Activated B cell treated with CpG ODN at 0.5 μM for 24 hours (primary cell): ENCODE measurements around the gene RGPD5. TPM values are rescaled to one million over a fixed set of nuclear protein-coding genes. Genes with fewer than 3 reads are reported as not detected.
"Not testable (repeated sequence)": the region's sequence is repeated elsewhere in the genome, so short reads cannot be mapped to it uniquely, and the experiment has no call there.

ENCODE experiments used
- ATAC-seq: fragments of 200-7000 bp; cut with Tn5 transposase; one replicate; pipeline ENCODE4 v1.10.0; 2021; ENCODE audit warnings: low read depth, mild to moderate bottlenecking, moderate library complexity
- CTCF ChIA-PET: fragments of 350-600 bp; sonication (Branson Sonifier 250); formaldehyde crosslinking; loops from one replicate; lab custom pipeline; 2021; ENCODE audit warnings: antibody characterized with exemption; lab: Charles Lee
- POLR2A ChIA-PET: fragments of 350-600 bp; sonication (Branson Sonifier 250); formaldehyde crosslinking; loops from one replicate; lab custom pipeline; 2021; ENCODE audit warnings: antibody characterized with exemption; lab: Charles Lee
- DNase-seq: peaks from one replicate; pipeline ENCODE4 v3.0.0; 2022
- H3K27ac Mint-ChIP-seq: one replicate; pipeline ENCODE4 v1.8.0; 2020; ENCODE audit warnings: mixed read lengths
- H3K27me3 Mint-ChIP-seq: one replicate; pipeline ENCODE4 v1.8.0; 2021; ENCODE audit warnings: mixed read lengths
- H3K36me3 Mint-ChIP-seq: one replicate; pipeline ENCODE4 v1.8.0; 2021; ENCODE audit warnings: low read depth, mixed read lengths
- H3K4me1 Mint-ChIP-seq: one replicate; pipeline ENCODE4 v1.8.0; 2021; ENCODE audit warnings: mixed read lengths
- H3K4me3 Mint-ChIP-seq: one replicate; pipeline ENCODE4 v1.8.0; 2020; ENCODE audit warnings: mild to moderate bottlenecking, mixed read lengths
- H3K9me3 Mint-ChIP-seq: one replicate; pipeline ENCODE4 v1.8.0; 2020; ENCODE audit warnings: mixed read lengths
- intact Hi-C: fragments of 100-400 bp; cut with micrococcal nuclease; formaldehyde crosslinking; loops from one replicate; pipeline ENCODE4 v1.15.1; 2024
- total RNA-seq: library from RNA; stranded (reverse); gene quantifications from 2 replicates; pipeline ENCODE4 v1.2.3, GENCODE V29; 2022

Gene RGPD5
- total RNA-seq: 68.0 and 75.9 TPM in 2 replicates

DNA sequence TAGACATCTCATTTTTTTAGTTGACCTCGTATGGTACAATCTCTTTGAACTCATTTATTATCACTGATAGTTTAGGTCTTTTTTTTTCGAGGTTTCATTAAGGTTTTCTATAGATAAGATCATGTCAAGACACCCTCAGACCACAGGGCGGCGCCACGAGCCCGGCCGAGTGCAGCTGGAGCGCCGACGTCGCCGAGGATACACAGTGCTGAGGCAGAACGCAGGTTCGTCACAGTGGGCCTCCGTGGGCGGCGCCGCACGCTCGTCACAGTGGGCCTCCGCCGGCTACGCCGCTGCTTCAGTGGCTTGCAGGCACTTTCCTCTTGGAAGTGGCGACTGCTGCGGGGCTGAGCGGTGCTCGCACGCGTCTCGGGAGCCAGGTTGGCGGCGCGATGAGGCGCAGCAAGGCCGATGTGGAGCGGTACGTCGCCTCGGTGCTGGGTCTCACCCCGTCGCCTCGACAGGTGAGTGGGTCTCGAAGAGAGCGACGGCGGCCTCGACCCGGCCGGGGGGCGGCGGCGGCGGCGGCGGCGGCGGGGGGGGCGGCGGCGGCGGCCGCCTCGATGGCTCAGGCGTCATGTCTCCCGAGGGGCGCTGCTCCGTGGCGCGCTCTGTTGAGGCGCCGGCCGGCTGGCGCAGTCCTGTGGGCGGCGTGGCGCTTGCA is at the start of gene RGPD5:
Gene RGPD5 (plus strand): TSS at position 232 of the 664 bp plus-strand sequence. CDS start 161 bp downstream, at position 393.
- intact Hi-C loops, H3K27ac Mint-ChIP-seq, H3K4me1 Mint-ChIP-seq, POLR2A ChIA-PET, H3K9me3 Mint-ChIP-seq, CTCF ChIA-PET, H3K27me3 Mint-ChIP-seq, H3K4me3 Mint-ChIP-seq, H3K36me3 Mint-ChIP-seq, DNase-seq: not testable (repeated sequence)
- ATAC-seq: peak; percentile 100

DNA sequence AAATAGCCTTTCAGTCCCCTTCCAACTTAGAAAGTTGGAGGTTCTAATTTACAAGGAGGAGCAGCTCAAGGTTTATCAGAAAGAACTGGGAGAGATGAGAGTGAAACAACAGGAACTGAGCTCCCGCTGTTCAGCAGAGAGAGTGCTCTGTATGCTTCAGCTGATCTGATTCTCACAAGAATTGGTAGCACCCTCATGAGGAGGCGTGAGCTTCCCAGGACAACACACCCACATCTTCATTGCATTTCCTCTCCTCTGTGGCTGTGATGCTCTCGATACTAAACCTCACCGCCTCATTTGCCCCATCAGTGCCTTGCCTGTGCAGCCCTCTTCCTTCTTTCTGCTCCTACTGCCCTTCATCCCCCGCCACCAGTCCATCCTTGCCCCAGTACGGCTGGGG is 42.5 kb upstream of the RGPD5 start:
- intact Hi-C loops, POLR2A ChIA-PET, H3K36me3 Mint-ChIP-seq, DNase-seq, ATAC-seq, H3K27ac Mint-ChIP-seq, H3K4me1 Mint-ChIP-seq, H3K4me3 Mint-ChIP-seq, H3K9me3 Mint-ChIP-seq, H3K27me3 Mint-ChIP-seq, CTCF ChIA-PET: not testable (repeated sequence)

DNA sequence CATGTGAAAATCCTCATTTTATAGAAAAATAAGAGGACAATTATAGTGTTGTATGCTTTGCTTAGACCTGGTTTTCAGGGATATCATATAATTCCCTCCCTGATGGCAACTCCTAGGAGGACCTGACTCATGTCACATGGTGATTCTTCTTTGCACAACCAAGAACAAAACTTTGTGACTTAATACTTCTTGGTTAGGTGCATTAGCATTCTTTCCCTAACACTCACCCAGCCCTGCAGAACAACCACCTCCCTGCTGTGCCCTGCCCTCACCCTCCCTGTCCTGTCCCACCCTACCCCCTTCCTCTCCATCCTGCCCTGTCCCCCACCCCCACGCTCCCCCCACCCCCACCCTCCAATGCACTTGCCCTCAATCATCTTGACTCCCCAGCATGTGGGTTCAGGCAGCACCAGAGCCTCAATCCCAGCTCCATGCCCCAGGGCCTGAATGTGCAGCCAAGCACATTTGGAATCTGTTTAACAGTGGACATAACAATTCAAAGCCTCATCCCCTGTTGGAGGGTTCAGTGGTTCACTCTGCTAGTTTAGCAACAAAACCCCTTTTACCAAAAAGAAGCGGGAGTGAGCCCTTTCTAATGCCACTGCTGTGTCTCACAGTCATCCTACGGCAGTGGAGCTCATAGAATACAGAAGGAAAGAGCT is 36.8 kb upstream of the RGPD5 start:
- H3K27me3 Mint-ChIP-seq, POLR2A ChIA-PET, intact Hi-C loops, ATAC-seq, H3K4me3 Mint-ChIP-seq, H3K9me3 Mint-ChIP-seq, CTCF ChIA-PET, H3K27ac Mint-ChIP-seq, H3K4me1 Mint-ChIP-seq, DNase-seq, H3K36me3 Mint-ChIP-seq: not testable (repeated sequence)

DNA sequence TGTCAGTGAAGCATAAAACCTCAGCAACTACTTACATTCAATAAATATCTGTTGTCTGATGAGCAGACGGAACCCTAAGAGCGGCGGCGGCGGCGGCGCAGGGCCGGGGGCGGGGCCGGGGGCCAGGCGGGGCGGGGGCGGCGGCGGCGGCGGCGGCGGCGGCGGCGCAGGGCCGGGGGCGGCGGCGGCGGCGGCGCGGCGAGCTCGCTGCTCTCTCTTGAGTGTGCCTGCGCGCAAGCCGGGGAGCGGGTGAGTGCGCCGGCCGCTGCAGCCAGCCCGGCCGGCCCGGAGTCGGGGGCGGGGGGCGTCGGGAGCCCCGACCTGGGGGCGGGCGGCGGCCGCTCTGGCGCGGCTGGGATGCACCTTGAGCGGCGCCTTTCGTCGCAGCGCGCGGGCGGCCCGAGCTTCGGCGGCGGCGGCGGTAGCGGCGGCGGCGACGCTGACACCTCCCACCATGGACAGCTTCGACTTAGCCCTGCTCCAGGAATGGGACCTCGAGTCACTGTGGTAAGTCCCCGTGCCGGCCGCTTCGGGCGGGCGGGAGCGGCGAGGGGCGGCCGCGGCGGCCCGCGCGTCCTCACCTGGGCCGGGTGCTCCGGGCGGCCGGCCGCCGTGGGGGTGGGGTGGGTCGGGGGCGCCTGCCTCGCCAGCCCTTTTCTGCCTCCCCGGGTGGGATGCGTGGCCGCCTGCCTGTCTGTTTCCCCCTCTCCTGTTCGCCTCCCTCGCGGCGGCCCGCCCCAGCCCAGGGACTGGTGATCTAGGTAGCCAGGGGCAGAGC is 33.7 kb upstream of the RGPD5 start:
- ATAC-seq: peak; percentile 35
- CTCF ChIA-PET, H3K4me3 Mint-ChIP-seq, POLR2A ChIA-PET, H3K4me1 Mint-ChIP-seq, H3K27me3 Mint-ChIP-seq, DNase-seq, intact Hi-C loops, H3K9me3 Mint-ChIP-seq, H3K27ac Mint-ChIP-seq, H3K36me3 Mint-ChIP-seq: not testable (repeated sequence)

DNA sequence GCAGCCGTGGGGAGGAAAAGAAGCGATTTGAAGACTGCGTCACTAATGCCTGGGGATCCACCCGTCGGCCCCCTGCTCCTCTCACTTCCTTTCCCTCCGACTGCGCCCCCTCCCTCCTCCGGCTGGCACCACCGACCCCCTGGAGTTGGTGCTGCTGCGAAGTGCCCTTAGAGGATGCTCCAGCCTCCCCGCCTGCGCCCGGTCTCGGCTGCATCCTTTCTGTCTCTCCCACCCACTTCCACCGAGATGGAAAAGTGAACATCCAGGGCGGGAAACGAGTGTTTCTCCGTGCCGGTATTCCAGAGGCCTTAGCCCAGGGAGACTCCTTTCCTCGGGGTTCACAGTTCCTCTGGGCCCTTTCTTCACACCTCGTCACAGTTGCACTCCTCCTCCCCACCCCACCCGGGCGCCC is 33.1 kb upstream of the RGPD5 start:
- CTCF ChIA-PET: not testable (repeated sequence)
- peak; percentile 88 for ATAC-seq

DNA sequence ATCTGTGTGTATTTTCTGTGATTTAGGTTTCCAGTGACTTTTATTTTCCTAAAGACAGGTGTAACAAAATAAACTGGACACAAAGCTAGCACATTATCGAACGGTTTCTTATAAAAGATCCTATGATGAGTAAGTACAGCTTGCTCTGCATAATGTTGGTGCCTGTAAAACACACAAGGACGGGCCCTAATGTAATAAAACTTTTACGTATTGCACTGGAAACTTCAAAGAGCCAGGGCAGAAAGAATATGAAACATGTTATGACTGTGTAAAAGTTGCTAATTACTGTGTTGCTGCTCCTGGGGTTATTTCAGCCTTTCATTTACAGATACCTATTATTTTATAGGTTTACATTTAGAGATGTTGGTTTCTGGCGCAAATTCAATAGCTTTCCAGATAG is 32.1 kb upstream of the RGPD5 start:
- intact Hi-C loops, H3K27ac Mint-ChIP-seq, DNase-seq, ATAC-seq, H3K27me3 Mint-ChIP-seq, H3K4me3 Mint-ChIP-seq, POLR2A ChIA-PET, H3K4me1 Mint-ChIP-seq, H3K9me3 Mint-ChIP-seq, CTCF ChIA-PET, H3K36me3 Mint-ChIP-seq: not testable (repeated sequence)

More for the DNA sequence above, 33.1 kb upstream of the RGPD5 start:
- H3K27ac Mint-ChIP-seq, DNase-seq, H3K4me3 Mint-ChIP-seq, intact Hi-C loops, H3K27me3 Mint-ChIP-seq, H3K9me3 Mint-ChIP-seq, POLR2A ChIA-PET, H3K4me1 Mint-ChIP-seq, H3K36me3 Mint-ChIP-seq: not testable (repeated sequence)

DNA sequence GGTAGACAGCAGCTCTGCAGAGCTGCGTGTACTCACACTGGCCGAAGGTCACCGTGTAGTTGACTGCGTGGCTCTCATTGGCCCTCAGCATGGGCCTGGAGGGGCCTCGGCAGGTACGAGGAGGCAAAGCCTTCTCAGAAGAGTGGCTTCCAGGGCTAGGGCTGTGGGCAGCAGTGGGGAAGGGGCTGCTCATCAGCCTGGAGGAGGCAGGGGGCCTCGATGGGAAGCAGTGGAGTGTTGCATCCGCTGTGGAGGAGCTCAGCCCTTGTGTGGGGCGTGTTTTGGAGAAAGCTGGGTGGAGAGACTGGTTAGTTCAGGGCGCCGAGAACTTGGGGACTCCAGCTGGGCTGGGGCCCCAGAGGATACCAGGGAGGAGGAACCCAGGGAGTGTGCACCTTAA is 28.0 kb upstream of the RGPD5 start:
- H3K27ac Mint-ChIP-seq, intact Hi-C loops, POLR2A ChIA-PET, H3K27me3 Mint-ChIP-seq, CTCF ChIA-PET, ATAC-seq, H3K9me3 Mint-ChIP-seq, H3K4me3 Mint-ChIP-seq, H3K36me3 Mint-ChIP-seq, DNase-seq, H3K4me1 Mint-ChIP-seq: not testable (repeated sequence)

DNA sequence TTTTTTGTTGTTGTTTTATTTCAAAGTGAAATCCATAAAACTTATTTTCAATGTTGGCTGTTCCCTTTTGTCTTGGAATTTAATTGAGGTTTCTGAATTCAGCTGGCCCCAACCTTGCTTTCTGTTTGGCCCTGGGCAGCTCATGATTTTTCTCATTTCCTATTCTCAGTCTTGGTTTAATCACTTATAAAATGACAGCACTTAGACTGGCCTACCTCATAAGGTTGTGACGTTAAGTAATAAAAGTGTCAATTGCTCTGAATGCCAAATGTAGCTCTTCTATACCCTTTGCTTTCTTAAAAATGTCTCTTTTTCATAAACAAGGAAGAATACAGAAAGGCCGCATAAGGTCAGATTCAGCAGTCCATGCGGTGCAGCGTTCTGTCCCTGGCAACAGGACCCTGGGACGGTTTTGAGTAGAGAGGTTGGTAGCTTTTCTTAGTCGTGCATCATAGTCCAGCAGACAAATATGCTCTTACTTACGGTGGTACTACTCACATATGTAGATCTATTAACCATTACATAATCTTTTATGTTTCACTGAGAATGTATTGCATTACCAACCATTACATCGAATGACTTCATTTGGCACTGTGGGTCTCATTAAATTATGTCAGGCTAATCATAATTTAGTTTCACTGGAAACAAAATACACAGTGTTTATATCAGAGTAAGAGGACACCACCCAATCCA is 27.1 kb upstream of the RGPD5 start:
- H3K27ac Mint-ChIP-seq, H3K4me3 Mint-ChIP-seq, H3K27me3 Mint-ChIP-seq, POLR2A ChIA-PET, H3K9me3 Mint-ChIP-seq, H3K36me3 Mint-ChIP-seq, intact Hi-C loops, CTCF ChIA-PET, ATAC-seq, H3K4me1 Mint-ChIP-seq, DNase-seq: not testable (repeated sequence)

DNA sequence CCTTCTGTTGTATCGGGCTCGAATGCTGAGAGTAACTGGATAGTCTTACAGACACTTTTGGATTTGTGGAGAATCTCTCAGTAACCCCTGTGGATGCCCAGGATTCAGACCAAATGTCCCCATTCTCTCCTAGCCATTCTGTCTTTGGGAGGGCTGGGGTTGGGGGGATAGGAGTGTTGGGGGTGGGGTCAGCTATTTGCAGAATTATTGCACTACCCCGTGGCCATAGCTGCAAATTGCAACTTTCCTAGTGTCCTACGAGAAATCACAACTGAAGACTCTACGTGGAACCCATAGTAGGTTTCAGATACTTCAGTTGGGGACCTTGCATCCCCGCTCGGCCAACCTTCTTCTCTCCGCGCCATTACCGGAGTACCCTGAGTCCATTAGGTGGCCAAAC is 25.2 kb upstream of the RGPD5 start:
- POLR2A ChIA-PET, H3K27ac Mint-ChIP-seq, H3K4me1 Mint-ChIP-seq, H3K9me3 Mint-ChIP-seq, H3K4me3 Mint-ChIP-seq, intact Hi-C loops, CTCF ChIA-PET, ATAC-seq, H3K36me3 Mint-ChIP-seq, DNase-seq, H3K27me3 Mint-ChIP-seq: not testable (repeated sequence)

DNA sequence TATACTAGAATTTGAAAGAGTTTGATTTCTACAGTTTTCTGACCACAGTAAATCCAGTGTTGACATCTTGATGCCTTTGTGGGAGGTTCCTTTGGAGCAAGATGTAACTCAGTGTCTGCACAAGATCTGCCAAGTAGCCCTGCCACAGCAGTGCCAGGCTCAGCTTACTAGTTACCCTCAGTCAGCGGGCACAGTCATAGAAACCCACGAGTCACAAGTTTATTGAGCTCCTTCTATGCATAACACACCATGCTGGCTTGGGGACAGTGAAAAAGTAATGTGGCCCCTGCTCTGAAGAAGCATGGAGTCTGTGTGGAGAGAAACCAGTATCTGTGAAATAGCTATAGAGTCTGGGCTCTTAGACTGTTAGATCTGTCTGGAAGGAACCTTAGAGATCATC is 15.0 kb upstream of the RGPD5 start:
- H3K9me3 Mint-ChIP-seq, POLR2A ChIA-PET, CTCF ChIA-PET, DNase-seq, ATAC-seq, intact Hi-C loops, H3K4me1 Mint-ChIP-seq, H3K4me3 Mint-ChIP-seq, H3K27me3 Mint-ChIP-seq, H3K27ac Mint-ChIP-seq, H3K36me3 Mint-ChIP-seq: not testable (repeated sequence)

DNA sequence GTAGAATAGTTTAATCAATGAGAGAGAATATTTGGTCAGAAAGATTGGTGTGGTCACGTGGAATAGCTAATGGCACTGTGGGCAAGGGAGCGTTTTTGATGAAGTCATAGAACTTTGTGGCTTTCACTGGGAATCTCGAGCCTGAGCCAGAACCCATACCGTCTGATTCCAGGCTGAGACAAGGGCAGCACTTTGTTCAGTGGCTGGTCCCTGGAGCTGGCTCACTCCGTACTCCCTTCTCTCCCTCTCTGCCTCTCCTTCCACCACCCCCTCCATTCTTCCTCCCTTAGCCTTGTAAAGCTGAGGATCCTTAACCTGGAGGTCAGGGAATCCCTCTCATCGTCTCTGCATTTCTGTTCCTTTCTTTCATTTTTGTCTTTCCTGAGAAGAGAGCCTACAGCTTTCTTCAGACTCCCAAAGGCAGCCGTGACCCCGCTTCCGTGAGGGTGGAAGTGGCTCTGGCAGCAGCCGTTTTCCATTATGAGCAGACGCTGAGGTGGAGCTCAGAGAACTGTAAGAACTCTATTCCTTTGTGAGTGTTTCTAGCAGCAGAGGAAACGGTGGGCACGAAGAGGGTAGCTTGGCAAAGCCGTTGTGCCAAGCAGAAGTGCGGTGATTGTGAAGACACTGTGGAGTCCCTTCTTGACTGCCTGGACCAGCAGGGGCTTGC is 12.8 kb upstream of the RGPD5 start:
- intact Hi-C loops, H3K9me3 Mint-ChIP-seq, H3K4me1 Mint-ChIP-seq, H3K27me3 Mint-ChIP-seq, H3K4me3 Mint-ChIP-seq, H3K27ac Mint-ChIP-seq, ATAC-seq, H3K36me3 Mint-ChIP-seq, CTCF ChIA-PET, DNase-seq, POLR2A ChIA-PET: not testable (repeated sequence)
